EH (cell line): ENCODE data around the gene CD163.
"Not testable (repeated sequence)": the region's sequence is repeated elsewhere in the genome, so short reads cannot be mapped to it uniquely, and the experiment has no call there.

Source experiments
- DNase-seq: peaks from one replicate; pipeline ENCODE4 v3.0.0-alpha.2; 2015; ENCODE audit warnings: low read depth

Gene CD163

GRCh38 chr12:7503686-7504415 is at the start of gene CD163:
Gene CD163 (minus strand): TSS chr12:7503777. CDS start chr12:7503690, 87 bp downstream.
- DNase-seq: no peak

- DNase-seq: peak; percentile 80
These were observed 39.2 kb upstream of the CD163 start for GRCh38 chr12:7542813-7543212.

GRCh38 chr12:7542046-7542445 is 38.5 kb upstream of the CD163 start:
- DNase-seq: no peak

GRCh38 chr12:7514416-7514815 is 10.8 kb upstream of the CD163 start:
- DNase-seq: no peak

- DNase-seq: peak; percentile 98
These were observed 9.0 kb upstream of the CD163 start for GRCh38 chr12:7512553-7512952.

GRCh38 chr12:7509793-7510470 is 6.4 kb upstream of the CD163 start:
- not testable (repeated sequence) for DNase-seq

GRCh38 chr12:7502612-7503011 is 965 bp downstream of the CD163 start:
- DNase-seq: no peak

GRCh38 chr12:7501031-7501588 is 2.5 kb downstream of the CD163 start:
- peak; percentile 51 for DNase-seq

GRCh38 chr12:7499636-7500035 is 3.9 kb downstream of the CD163 start:
- DNase-seq: no peak

GRCh38 chr12:7498809-7499208 is 4.8 kb downstream of the CD163 start:
- peak; percentile 96 for DNase-seq

- DNase-seq: peak; percentile 32
These were observed 5.9 kb downstream of the CD163 start for GRCh38 chr12:7497661-7498060.

GRCh38 chr12:7496451-7496850 is 7.1 kb downstream of the CD163 start:
- no peak for DNase-seq

- DNase-seq: no peak
These were observed 8.4 kb downstream of the CD163 start for GRCh38 chr12:7495136-7495535.

GRCh38 chr12:7493006-7493405 is 10.6 kb downstream of the CD163 start:
- no peak for DNase-seq

- DNase-seq: no peak
These were observed 17.1 kb downstream of the CD163 start for GRCh38 chr12:7486512-7486911.

- no peak for DNase-seq
These were observed 18.5 kb downstream of the CD163 start for GRCh38 chr12:7485095-7485494.

GRCh38 chr12:7483343-7483742 is 20.2 kb downstream of the CD163 start:
- DNase-seq: no peak

GRCh38 chr12:7479771-7480170 is 23.8 kb downstream of the CD163 start:
- no peak for DNase-seq

- no peak for DNase-seq
These were observed 31.5 kb downstream of the CD163 start for GRCh38 chr12:7472060-7472459.

- DNase-seq: peak; percentile 55
These were observed 43.0 kb downstream of the CD163 start for GRCh38 chr12:7460375-7461259.

GRCh38 chr12:7459973-7460372 is 43.6 kb downstream of the CD163 start:
- no peak for DNase-seq

GRCh38 chr12:7451756-7452155 is 51.8 kb downstream of the CD163 start:
- no peak for DNase-seq
